ENCODE measurements around the gene SPATA46. TPM values are rescaled to one million over a fixed set of nuclear protein-coding genes. Genes with fewer than 3 reads are reported as not detected.

The SPATA46 gene
- total RNA-seq, 1 donor from 2014 or later = not detected

DNA sequence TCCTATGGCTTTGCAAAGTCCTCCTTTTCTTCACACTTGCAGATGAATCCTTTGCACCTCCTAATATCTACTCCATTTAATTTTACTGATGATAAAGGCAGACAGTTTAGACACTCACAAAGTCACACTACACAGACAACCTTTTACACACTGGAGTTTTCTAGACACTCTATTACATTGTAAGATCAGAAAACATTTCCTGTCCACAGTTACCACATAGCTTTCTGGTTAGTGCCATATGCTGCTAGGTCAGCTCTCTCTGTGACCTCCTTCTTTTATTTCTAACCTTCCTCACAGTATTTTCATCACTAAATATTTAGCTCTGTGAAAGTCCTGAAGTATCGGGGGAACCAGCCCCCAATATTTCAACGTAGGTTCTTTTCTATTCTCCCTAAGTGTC is 30.2 kb upstream of the SPATA46 start:
- Mint-ChIP-seq H3K4me1 (ENCODE audit: low read depth, unreplicated experiment) (no peaks in the 10 kb centered on the region), H3K4me3 (ENCODE audit: unreplicated experiment) (no peak overlapping the region), H3K27me3 (ENCODE audit: unreplicated experiment) (no peaks in the 10 kb centered on the region), H3K9me3 (ENCODE audit: unreplicated experiment) (no peaks in the 10 kb centered on the region), H3K27ac (ENCODE audit: unreplicated experiment) (no peak overlapping the region), H3K36me3 (ENCODE audit: unreplicated experiment) (no peaks in the 10 kb centered on the region)
- DNase-seq = no peak
- TF ChIP-seq, protein P1, sequence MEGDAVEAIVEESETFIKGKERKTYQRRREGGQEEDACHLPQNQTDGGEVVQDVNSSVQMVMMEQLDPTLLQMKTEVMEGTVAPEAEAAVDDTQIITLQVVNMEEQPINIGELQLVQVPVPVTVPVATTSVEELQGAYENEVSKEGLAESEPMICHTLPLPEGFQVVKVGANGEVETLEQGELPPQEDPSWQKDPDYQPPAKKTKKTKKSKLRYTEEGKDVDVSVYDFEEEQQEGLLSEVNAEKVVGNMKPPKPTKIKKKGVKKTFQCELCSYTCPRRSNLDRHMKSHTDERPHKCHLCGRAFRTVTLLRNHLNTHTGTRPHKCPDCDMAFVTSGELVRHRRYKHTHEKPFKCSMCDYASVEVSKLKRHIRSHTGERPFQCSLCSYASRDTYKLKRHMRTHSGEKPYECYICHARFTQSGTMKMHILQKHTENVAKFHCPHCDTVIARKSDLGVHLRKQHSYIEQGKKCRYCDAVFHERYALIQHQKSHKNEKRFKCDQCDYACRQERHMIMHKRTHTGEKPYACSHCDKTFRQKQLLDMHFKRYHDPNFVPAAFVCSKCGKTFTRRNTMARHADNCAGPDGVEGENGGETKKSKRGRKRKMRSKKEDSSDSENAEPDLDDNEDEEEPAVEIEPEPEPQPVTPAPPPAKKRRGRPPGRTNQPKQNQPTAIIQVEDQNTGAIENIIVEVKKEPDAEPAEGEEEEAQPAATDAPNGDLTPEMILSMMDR (IDR thresholded peaks at IDR 0.05; ENCODE audit: partially characterized antibody, unreplicated experiment) = no peak

DNA sequence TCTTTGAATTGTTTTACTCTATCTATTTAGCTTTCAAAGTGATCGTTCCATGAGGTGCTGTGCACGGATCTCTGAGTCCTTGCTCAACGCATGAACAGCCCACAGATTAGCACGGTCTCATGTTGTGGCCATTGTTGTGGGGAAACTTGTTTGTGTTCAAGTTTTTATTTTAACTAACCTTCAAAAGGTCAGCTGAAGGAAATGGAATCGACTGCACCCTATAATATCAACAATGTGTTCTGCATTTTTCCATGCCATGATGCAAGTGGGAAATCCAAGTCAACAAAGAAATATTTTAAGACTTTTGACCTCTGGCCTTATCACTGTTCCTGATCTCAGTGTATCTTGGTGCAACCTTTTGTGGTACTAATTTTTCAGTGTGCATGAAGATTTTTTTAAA is 29.1 kb upstream of the SPATA46 start:
- Mint-ChIP-seq H3K36me3 (ENCODE audit: unreplicated experiment) (no peaks in the 10 kb centered on the region), H3K27me3 (ENCODE audit: unreplicated experiment) (no peaks in the 10 kb centered on the region), H3K4me1 (ENCODE audit: low read depth, unreplicated experiment) (no peaks in the 10 kb centered on the region), H3K4me3 (ENCODE audit: unreplicated experiment) (no peak overlapping the region), H3K9me3 (ENCODE audit: unreplicated experiment) (no peaks in the 10 kb centered on the region), H3K27ac (ENCODE audit: unreplicated experiment) (no peak overlapping the region)
- TF ChIP-seq, protein P1 (IDR thresholded peaks at IDR 0.05; ENCODE audit: partially characterized antibody, unreplicated experiment) = no peak
- DNase-seq = no peak

DNA sequence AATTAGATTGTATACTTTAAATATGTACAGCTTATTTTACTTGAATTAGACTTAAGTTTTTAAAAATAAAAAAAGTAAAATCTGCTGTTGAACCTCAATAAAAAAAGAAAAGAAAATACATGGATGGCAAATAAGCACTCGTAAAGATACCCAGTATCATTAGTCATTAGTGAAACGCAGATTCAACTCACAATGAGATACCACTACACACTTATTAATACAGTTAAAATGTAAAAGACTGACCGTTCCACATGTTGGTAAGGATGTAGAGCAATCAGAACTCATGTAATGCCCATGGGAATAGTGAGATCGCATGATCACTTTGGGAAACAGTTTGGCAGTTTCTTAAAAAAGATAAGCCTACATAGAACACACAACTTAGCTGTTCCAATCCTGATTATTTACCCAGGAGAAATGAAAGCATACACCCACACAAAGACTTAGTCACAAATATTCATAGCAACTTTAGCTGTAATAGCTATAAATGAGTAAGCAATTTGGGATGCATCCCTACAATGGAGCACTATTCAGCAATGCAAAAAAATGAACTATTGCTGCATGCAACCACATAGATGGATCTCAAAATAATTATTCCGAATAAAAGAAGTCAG is 28.0 kb upstream of the SPATA46 start:
- no peak overlapping the region for H3K4me3 Mint-ChIP-seq (ENCODE audit: unreplicated experiment)
- H3K4me1 Mint-ChIP-seq (ENCODE audit: low read depth, unreplicated experiment) = peaks cover 2% of the 10 kb centered on the region
- H3K9me3 Mint-ChIP-seq (ENCODE audit: unreplicated experiment) = no peaks in the 10 kb centered on the region
- TF ChIP-seq, protein P1 (IDR thresholded peaks at IDR 0.05; ENCODE audit: partially characterized antibody, unreplicated experiment) = no peak
- no peak for DNase-seq
- no peak overlapping the region for H3K27ac Mint-ChIP-seq (ENCODE audit: unreplicated experiment)
- H3K27me3 Mint-ChIP-seq (ENCODE audit: unreplicated experiment) = no peaks in the 10 kb centered on the region
- no peaks in the 10 kb centered on the region for H3K36me3 Mint-ChIP-seq (ENCODE audit: unreplicated experiment)

DNA sequence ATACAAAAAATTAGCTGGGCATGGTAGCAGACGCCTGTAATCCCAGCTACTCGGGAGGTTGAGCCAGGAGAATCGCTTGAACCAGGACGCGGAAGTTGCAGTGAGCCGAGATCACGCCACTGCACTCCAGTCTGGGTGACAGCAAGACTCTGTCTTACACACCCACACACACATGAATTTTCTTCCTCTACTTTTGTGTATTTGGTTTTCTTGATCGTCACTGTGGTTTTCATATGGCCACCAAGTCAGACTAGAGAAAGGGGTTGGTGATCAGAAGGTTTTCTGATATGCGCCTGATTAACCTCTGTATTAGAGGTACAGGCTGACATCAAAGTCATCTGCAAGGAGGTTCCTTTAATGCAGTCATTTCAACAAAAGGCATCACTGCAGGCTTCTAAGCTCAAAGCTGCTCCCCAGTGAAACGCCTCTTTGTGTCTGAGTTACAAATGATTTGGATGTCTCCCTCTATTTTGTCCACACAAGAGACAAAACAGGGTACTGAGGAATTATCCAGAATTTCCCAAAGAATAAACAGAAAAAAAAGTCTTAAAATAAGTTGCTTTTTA is 24.2 kb upstream of the SPATA46 start:
- TF ChIP-seq, protein P1 (IDR thresholded peaks at IDR 0.05; ENCODE audit: partially characterized antibody, unreplicated experiment) = no peak
- Mint-ChIP-seq H3K27ac (ENCODE audit: unreplicated experiment) (no peak overlapping the region), H3K9me3 (ENCODE audit: unreplicated experiment) (no peaks in the 10 kb centered on the region), H3K36me3 (ENCODE audit: unreplicated experiment) (no peaks in the 10 kb centered on the region), H3K4me1 (ENCODE audit: low read depth, unreplicated experiment) (peaks cover 22% of the 10 kb centered on the region), H3K27me3 (ENCODE audit: unreplicated experiment) (no peaks in the 10 kb centered on the region), H3K4me3 (ENCODE audit: unreplicated experiment) (no peak overlapping the region)
- DNase-seq = no peak

DNA sequence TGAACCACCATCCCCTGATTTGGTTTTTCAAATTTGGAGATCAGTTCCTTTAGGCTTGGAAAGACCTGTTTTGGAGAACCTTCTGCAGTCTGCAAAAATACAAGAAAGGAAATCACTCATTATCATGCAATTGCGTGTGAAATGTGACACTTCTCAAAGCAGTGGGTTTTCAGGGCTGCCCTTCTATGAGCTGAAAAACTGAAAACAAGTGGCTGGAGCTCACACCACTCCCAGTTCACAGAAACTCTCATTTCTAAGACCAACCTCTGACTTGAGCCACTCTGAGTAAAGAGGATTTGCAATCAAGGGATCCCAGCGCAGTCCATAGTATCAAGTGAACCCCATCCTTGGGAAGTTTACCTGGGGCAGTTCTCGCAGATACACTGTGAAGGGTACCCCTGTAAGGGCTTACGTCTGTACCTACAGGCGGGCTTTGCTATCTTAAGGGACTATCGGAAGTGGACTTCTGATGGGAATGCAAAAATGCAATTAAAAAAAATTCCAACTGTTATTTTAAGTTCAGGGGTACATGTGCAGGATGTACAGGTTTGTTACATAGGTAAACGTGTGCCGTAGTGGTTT is 22.4 kb upstream of the SPATA46 start:
- Mint-ChIP-seq H3K27me3 (ENCODE audit: unreplicated experiment) (no peaks in the 10 kb centered on the region), H3K9me3 (ENCODE audit: unreplicated experiment) (no peaks in the 10 kb centered on the region), H3K4me3 (ENCODE audit: unreplicated experiment) (peak overlapping the region; percentile 17), H3K27ac (ENCODE audit: unreplicated experiment) (peak overlapping the region; percentile 62), H3K36me3 (ENCODE audit: unreplicated experiment) (no peaks in the 10 kb centered on the region), H3K4me1 (ENCODE audit: low read depth, unreplicated experiment) (peaks cover 22% of the 10 kb centered on the region)
- DNase-seq = no peak
- TF ChIP-seq, protein P1 (IDR thresholded peaks at IDR 0.05; ENCODE audit: partially characterized antibody, unreplicated experiment) = no peak
